ENCODE measurements around the gene PROX2.

DNA sequence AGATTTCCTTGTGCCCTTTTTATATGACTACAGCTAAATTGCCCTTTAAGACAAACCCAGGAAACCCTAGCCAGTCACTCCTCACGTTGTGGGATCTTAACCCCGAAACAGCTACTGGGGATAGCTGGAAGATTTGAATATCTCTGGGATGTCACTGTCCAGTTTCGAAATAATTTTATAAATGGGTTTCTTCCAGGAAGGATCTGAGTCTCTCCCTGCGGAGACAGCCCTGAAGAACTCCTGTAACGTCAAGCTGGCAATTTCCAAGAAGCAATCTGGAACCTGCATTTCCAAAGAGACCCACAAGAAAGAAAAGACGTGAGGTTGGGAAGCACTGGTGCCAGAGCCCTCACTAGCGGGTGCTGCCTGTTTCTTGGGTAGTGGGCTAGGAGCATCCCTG, 20.9 kb downstream of the PROX2 start:
- TF ChIP-seq, protein P1, sequence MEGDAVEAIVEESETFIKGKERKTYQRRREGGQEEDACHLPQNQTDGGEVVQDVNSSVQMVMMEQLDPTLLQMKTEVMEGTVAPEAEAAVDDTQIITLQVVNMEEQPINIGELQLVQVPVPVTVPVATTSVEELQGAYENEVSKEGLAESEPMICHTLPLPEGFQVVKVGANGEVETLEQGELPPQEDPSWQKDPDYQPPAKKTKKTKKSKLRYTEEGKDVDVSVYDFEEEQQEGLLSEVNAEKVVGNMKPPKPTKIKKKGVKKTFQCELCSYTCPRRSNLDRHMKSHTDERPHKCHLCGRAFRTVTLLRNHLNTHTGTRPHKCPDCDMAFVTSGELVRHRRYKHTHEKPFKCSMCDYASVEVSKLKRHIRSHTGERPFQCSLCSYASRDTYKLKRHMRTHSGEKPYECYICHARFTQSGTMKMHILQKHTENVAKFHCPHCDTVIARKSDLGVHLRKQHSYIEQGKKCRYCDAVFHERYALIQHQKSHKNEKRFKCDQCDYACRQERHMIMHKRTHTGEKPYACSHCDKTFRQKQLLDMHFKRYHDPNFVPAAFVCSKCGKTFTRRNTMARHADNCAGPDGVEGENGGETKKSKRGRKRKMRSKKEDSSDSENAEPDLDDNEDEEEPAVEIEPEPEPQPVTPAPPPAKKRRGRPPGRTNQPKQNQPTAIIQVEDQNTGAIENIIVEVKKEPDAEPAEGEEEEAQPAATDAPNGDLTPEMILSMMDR (IDR thresholded peaks at IDR 0.05; ENCODE audit: low read depth, low read length), result no peak
- no peak for TF ChIP-seq EZH2phosphoT487 (IDR thresholded peaks at IDR 0.05; ENCODE audit: low read depth)
